Epithelial cell of proximal tubule (primary cell): ENCODE measurements around the gene PLAU. TPM values are rescaled to one million over a fixed set of nuclear protein-coding genes. Genes with fewer than 3 reads are reported as not detected.
"Not testable (repeated sequence)": the region's sequence is repeated elsewhere in the genome, so short reads cannot be mapped to it uniquely, and the experiment has no call there.

ENCODE experiments used
- DNase-seq: peaks from one replicate; pipeline ENCODE4 v3.0.0-alpha.2; 2011; ENCODE audit warnings: low read depth
- H3K4me3 ChIP-seq: 2 replicates; pipeline ENCODE4 v1.5.1; 2011; ENCODE audit warnings: low read depth, mild to moderate bottlenecking, low read length
- total RNA-seq: library from RNA; depleted of rRNA; stranded (reverse); fragments of >200 nt; gene quantifications from 2 replicates; pipeline ENCODE4 v1.2.3, GENCODE V29; 2015
- TF ChIP-seq, protein P1 (sequence below): conservative IDR thresholded peaks from 2 replicates; pipeline ENCODE4 v1.5.1; 2012; ENCODE audit warnings: low read depth, mild to moderate bottlenecking, low read length

The PLAU gene
- total RNA-seq, 1 donor from 2014 or later = 970 TPM

DNA sequence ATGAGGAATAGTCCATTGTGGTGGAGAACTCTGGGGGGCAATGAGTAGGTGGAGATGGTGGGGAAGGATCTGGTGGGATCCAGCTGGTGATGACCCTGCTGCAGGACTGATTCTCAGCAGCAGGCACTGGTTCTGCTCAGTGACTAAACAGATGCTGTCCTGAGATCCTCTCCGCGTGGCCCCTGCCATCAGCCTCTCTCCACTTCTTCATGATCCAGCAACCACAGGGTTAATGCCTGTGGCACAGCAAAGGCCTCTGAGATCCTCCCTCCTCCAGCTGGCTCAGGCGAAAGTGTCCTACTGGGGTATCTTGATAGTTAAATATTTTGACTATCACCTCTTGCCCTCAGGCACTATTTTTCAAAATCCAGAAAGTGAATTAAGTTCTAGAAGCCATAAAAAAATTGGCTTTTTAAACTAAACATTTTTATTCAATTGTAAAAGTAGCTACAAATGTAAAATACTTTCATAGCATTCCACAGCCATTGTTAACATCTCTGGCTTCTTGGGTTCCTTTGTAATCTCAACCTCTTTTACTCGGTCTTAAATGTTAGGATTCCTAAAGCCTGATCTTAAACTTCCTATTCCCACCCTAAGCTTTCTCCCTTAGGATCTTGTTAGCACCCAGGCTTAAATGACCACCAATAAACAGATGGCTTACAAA, 13.1 kb downstream of the PLAU start:
- no peak for DNase-seq
- no peak overlapping the region for H3K4me3 ChIP-seq

GRCh38 chr10:73924935-73925334, 14.0 kb downstream of the PLAU start:
- no peak for DNase-seq
- TF ChIP-seq, protein P1, sequence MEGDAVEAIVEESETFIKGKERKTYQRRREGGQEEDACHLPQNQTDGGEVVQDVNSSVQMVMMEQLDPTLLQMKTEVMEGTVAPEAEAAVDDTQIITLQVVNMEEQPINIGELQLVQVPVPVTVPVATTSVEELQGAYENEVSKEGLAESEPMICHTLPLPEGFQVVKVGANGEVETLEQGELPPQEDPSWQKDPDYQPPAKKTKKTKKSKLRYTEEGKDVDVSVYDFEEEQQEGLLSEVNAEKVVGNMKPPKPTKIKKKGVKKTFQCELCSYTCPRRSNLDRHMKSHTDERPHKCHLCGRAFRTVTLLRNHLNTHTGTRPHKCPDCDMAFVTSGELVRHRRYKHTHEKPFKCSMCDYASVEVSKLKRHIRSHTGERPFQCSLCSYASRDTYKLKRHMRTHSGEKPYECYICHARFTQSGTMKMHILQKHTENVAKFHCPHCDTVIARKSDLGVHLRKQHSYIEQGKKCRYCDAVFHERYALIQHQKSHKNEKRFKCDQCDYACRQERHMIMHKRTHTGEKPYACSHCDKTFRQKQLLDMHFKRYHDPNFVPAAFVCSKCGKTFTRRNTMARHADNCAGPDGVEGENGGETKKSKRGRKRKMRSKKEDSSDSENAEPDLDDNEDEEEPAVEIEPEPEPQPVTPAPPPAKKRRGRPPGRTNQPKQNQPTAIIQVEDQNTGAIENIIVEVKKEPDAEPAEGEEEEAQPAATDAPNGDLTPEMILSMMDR = no peak
- H3K4me3 ChIP-seq = no peak overlapping the region

More for the DNA sequence above, 13.1 kb downstream of the PLAU start:
- TF ChIP-seq, protein P1 = no peak

- H3K4me3 ChIP-seq = no peak overlapping the region
- TF ChIP-seq, protein P1 = no peak
- DNase-seq = no peak
These were observed 14.6 kb downstream of the PLAU start for GRCh38 chr10:73925539-73925938.

DNA sequence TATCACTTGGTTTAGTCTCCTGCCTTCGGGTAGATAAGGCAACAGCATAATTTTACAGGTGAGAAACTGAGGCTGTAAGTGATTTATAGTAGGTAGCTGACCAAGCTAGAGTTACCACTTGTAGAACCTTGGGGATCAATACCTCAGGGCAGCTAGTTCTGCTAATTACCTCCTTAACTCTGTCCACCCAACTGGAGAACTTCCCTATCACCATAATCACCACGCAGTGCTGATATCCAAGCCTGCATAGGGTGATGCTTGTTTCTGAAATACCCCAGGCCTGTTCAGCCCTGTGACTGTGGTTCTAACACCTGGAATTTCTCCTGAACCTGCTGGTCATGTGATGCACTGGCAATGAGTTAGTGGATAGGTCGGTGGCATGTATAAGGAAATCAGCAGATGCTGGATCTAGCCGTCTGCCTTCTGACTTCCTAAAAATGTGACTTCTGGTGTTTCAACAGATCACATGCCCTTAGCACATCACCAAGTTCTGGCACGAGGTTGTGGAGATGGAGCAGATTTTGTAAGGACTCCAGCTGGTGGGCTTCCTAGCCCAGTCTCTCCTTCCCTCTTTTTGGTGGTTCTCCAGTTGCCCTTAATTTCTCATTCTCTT, 15.3 kb downstream of the PLAU start:
- TF ChIP-seq, protein P1 = no peak
- no peak for DNase-seq
- no peak overlapping the region for H3K4me3 ChIP-seq

DNA sequence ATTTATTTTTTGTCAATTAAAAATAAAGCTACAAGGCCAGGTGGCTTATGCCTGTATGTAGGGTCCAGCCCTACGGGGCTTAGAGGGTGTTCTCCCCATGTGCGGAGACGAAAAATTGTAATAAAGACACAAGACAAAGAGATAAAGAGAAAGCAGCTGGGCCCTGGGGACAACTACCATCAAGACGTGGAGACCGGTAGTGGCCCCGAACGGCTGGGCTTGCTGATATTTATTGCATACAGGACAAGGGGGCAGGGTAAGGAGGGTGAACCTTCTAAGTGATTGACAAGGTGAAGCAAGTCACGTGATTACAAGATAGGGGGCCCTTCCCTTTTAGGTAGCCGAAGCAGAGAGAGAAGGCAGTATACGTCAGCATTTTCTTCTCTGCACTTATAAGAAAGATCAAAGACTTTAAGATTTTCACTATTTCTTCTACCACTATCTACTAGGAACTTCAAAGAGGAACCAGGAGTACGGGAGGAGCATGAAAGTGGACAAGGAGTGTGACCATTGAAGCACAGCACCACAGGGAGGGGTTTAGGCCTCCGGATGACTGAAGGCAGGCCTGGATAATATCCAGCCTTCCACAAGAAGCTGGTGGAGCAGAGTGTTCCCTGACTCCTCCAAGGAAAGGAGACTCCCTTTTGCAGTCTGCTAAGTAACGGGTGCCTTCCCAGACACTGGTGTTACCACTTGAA, 19.8 kb downstream of the PLAU start:
- not testable (repeated sequence) for DNase-seq, H3K4me3 ChIP-seq

DNA sequence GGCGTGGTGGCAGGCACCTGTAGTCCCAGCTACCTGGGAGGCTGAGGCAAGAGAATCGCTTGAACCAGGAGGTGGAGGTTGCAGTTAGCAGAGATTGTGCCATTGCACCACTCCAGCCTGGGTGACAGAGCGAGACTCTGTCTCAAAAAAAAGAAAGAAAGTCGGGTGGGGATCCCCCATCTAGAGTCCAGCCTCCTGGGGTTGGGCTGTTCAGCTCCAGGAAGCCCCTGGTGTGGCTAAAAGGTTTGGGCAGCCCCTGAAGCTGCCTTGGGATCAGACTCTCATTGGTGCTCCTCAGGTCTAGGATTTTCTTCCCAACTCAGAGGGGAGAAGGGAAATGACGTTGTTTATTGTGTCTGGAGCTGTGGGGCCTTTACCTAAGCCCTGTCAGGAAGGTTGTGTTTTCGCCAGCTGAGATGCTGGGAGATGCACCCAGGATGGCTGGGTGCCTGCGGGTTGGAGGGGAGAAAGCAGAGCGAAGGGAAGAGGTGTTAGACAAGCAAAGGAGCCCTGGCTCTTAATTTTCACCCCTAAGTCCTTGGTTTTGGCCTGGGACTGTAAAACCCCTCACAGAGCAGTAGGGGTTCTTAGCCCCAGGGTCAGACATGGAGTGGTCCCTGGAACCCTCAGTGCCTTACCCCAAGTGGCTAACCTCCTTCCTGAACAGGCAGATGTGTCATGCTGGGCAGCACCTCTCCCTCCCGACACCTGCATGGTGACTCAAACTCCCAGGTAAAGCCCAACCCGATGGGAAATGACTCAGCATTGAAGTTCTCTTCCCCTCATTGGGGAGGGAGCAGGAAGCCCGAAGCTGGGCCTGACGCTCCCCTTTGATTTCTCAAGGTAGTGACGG, 21.1 kb downstream of the PLAU start:
- no peak for DNase-seq
- no peak overlapping the region for H3K4me3 ChIP-seq
- TF ChIP-seq, protein P1 = no peak

DNA sequence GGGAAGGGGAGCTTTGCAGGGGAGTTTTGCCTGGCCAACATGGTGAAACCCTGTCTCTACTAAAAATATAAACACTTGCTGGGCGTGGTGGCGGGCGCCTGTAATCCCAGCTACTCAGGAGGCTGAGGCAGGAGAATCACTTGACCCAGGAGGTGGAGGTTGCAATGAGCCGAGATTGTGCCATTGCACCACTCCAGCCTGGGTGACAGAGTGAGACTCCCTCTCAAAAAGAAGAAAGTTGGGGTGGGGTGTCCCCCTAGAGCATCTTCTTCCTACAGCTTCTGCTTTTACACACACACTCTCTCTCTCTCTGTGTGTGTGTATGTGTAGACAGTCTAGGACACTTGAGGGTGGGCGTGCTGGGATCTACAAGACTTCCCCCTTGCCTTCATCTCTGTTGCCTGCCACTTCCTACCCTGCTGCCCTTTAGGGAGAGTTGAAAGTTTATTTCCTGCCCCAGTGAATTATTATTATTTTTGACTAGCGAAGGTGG, 21.7 kb downstream of the PLAU start:
- no peak for DNase-seq
- TF ChIP-seq, protein P1 = no peak
- H3K4me3 ChIP-seq = no peak overlapping the region
